Gastroesophageal sphincter (tissue), 3 donors: ENCODE results near the gene PARD3B.

Experiments used
- EP300 ChIP-seq: sonication (generic); formaldehyde crosslinking; IDR thresholded peaks from one replicate; pipeline ENCODE4 v1.6.1; 2017; ENCODE audit warnings: antibody characterized with exemption, mild to moderate bottlenecking
- POLR2A ChIP-seq, 2 donors: fragments of 450-650 bp; IDR thresholded peaks; one replicate each; pipeline ENCODE4 v1.6.1; 2017; ENCODE audit warnings: antibody characterized with exemption in 2 of 2, mild to moderate bottlenecking in 2 of 2, moderate library complexity in 1 of 2
- POLR2AphosphoS5 ChIP-seq: sonication (generic); formaldehyde crosslinking; IDR thresholded peaks from one replicate; pipeline ENCODE4 v1.6.1; 2017; ENCODE audit warnings: antibody characterized with exemption
- TF ChIP-seq, protein P1 (sequence below), 4 experiments: fragments of 200-600 bp in 2 of 4; fragments of 450-650 bp in 2 of 4; sonication (generic) in 1 of 4; IDR thresholded peaks; one replicate each; pipeline ENCODE4 v1.5.1; 2017 to 2019; ENCODE audit warnings: antibody characterized with exemption in 4 of 4, mild to moderate bottlenecking in 2 of 4, moderate library complexity in 2 of 4

DNA sequence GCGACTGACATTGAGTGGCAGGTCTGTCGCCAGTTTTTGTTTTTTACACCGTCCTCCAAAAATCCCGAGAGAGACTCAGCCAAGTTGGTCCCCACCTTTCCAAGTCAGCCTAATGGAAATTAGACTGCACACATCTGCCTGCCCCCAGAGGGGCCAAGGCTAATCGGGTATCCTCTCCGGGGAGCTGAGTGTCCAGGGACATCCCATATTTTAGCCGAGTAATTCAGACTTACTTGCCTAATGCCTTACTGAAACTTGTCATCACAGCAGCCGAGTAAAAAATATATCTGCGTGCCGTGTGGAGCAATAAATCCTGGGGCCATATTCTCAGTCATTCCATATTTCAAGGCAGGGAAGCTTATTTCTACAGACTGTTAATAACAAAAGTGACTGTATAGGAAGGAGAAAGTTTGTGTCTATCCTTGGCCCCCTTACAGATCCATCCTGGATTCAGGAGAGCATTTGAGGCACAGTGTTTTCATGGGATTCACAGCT is 1098.2 kb downstream of the PARD3B start:
- TF ChIP-seq, protein P1, sequence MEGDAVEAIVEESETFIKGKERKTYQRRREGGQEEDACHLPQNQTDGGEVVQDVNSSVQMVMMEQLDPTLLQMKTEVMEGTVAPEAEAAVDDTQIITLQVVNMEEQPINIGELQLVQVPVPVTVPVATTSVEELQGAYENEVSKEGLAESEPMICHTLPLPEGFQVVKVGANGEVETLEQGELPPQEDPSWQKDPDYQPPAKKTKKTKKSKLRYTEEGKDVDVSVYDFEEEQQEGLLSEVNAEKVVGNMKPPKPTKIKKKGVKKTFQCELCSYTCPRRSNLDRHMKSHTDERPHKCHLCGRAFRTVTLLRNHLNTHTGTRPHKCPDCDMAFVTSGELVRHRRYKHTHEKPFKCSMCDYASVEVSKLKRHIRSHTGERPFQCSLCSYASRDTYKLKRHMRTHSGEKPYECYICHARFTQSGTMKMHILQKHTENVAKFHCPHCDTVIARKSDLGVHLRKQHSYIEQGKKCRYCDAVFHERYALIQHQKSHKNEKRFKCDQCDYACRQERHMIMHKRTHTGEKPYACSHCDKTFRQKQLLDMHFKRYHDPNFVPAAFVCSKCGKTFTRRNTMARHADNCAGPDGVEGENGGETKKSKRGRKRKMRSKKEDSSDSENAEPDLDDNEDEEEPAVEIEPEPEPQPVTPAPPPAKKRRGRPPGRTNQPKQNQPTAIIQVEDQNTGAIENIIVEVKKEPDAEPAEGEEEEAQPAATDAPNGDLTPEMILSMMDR (IDR thresholded peaks at IDR 0.05) = no peak
- no peak for TF ChIP-seq POLR2AphosphoS5
- no peak for TF ChIP-seq POLR2A (IDR thresholded peaks at IDR 0.05)
- TF ChIP-seq EP300 = no peak
